Hepatocyte (in vitro differentiated cells): ENCODE results near the gene NBPF9. TPM values are rescaled to one million over a fixed set of nuclear protein-coding genes. Genes with fewer than 3 reads are reported as not detected.
A peak's percentile ranks its signal among the peaks of the same experiment; 100 is the strongest.
"Not testable (repeated sequence)": the region's sequence is repeated elsewhere in the genome, so short reads cannot be mapped to it uniquely, and the experiment has no call there.

ENCODE experiments used
- DNase-seq: peaks from one replicate; pipeline ENCODE4 v3.0.0-alpha.2; 2016; ENCODE audit warnings: low spot score
- H2AFZ ChIP-seq: fragments of 200-600 bp; sonication (generic); 2 replicates; pipeline ENCODE4 v1.6.0; 2016; ENCODE audit warnings: antibody characterized with exemption, mild to moderate bottlenecking
- H3K27ac ChIP-seq: fragments of 200-600 bp; sonication (generic); 2 replicates; pipeline ENCODE4 v1.5.1; 2016; ENCODE audit warnings: mild to moderate bottlenecking
- H3K27me3 ChIP-seq: fragments of 200-600 bp; sonication (generic); 2 replicates; pipeline ENCODE4 v1.6.1; 2016
- H3K36me3 ChIP-seq: fragments of 200-600 bp; sonication (generic); replicated peaks from 2 replicates; pipeline ENCODE4 v1.5.1; 2016; ENCODE audit warnings: low read depth; ENCODE audit not compliant: insufficient read depth
- H3K4me1 ChIP-seq: fragments of 200-600 bp; sonication (generic); 2 replicates; pipeline ENCODE4 v1.5.1; 2016; ENCODE audit warnings: mild to moderate bottlenecking, moderate library complexity; ENCODE audit not compliant: insufficient read depth
- H3K4me2 ChIP-seq: fragments of 200-600 bp; sonication (generic); 2 replicates; pipeline ENCODE4 v1.6.0; 2016
- H3K4me3 ChIP-seq: fragments of 200-600 bp; sonication (generic); 2 replicates; pipeline ENCODE4 v1.5.1; 2016; ENCODE audit warnings: mild to moderate bottlenecking
- H3K79me2 ChIP-seq: fragments of 200-600 bp; sonication (generic); 2 replicates; pipeline ENCODE4 v1.6.0; 2017; ENCODE audit warnings: mild to moderate bottlenecking
- H3K9me2 ChIP-seq: fragments of 200-600 bp; sonication (generic); replicated peaks from 2 replicates; pipeline ENCODE4 v1.6.0; 2017; ENCODE audit warnings: mild to moderate bottlenecking; ENCODE audit not compliant: insufficient read depth
- H3K9me3 ChIP-seq: fragments of 200-600 bp; sonication (generic); 2 replicates; pipeline ENCODE4 v1.5.1; 2016; ENCODE audit warnings: low read depth, mild to moderate bottlenecking
- H4K20me1 ChIP-seq: fragments of 200-600 bp; sonication (generic); 2 replicates; pipeline ENCODE4 v1.6.0; 2016; ENCODE audit warnings: mild to moderate bottlenecking; ENCODE audit not compliant: insufficient read depth, poor library complexity, severe bottlenecking
- WGBS: methylation state at CpG from one replicate; pipeline ENCODE4 v1.1.6; 2016; ENCODE audit warnings: low lambda C conversion rate; ENCODE audit errors: missing lambda C conversion rate; 5-methylcytosine and 5-hydroxymethylcytosine counted together
- polyA plus RNA-seq: library from polyadenylated mRNA; unstranded; fragments of >200 nt; fragmentation: Nextera tagmentation; extraction: Ambion mirVana; gene quantifications from 2 replicates; pipeline ENCODE4 v1.2.1, GENCODE V29; 2016
- total RNA-seq: library from RNA; depleted of rRNA; stranded (reverse); fragments of >200 nt; gene quantifications from 2 replicates; pipeline ENCODE4 v1.2.3, GENCODE V29; 2014

Gene NBPF9
- total and polyA plus RNA-seq, 2 experiments from 2014 or later = 13.3 to 17.0 TPM

- not testable (repeated sequence) for H3K9me3 ChIP-seq, H3K27ac ChIP-seq, H3K4me3 ChIP-seq, H3K4me1 ChIP-seq, H3K36me3 ChIP-seq, H3K79me2 ChIP-seq, H3K9me2 ChIP-seq, H3K27me3 ChIP-seq, H2AFZ ChIP-seq, DNase-seq, H4K20me1 ChIP-seq, H3K4me2 ChIP-seq
- 90% methylated on average over 1 of the region's 2 CpGs for WGBS
Observed at GRCh38 chr1:149110343-149110742, 7.0 kb upstream of the NBPF9 start.

GRCh38 chr1:149102574-149102973 is 777 bp downstream of the NBPF9 start:
- 0% methylated on average over 8 of the region's 16 CpGs for WGBS
- H3K9me2 ChIP-seq, H3K27me3 ChIP-seq, H2AFZ ChIP-seq, H3K9me3 ChIP-seq, H3K79me2 ChIP-seq, H3K4me3 ChIP-seq, H4K20me1 ChIP-seq, H3K36me3 ChIP-seq, DNase-seq, H3K4me1 ChIP-seq: not testable (repeated sequence)
- Histone ChIP-seq H3K4me2 (peak overlapping the region; percentile 72), H3K27ac (peak overlapping the region; percentile 75)

GRCh38 chr1:149098276-149098675 is 5.1 kb downstream of the NBPF9 start:
- not testable (repeated sequence) for H4K20me1 ChIP-seq, H3K4me3 ChIP-seq, DNase-seq, H3K9me2 ChIP-seq, H3K4me1 ChIP-seq, H3K4me2 ChIP-seq, H3K9me3 ChIP-seq, H3K27ac ChIP-seq, H2AFZ ChIP-seq, H3K27me3 ChIP-seq, H3K79me2 ChIP-seq, H3K36me3 ChIP-seq
- 94% methylated on average over 7 of the region's 8 CpGs for WGBS

GRCh38 chr1:149093155-149093554 is 10.2 kb downstream of the NBPF9 start:
- not testable (repeated sequence) for H4K20me1 ChIP-seq, H3K9me3 ChIP-seq, H3K79me2 ChIP-seq, H3K36me3 ChIP-seq, H2AFZ ChIP-seq, H3K9me2 ChIP-seq, H3K4me1 ChIP-seq, H3K4me2 ChIP-seq, H3K4me3 ChIP-seq, H3K27me3 ChIP-seq, DNase-seq
- 28% methylated on average over 6 of the region's 6 CpGs for WGBS
- H3K27ac ChIP-seq = peak overlapping the region; percentile 81

GRCh38 chr1:149075505-149076127 is 27.7 kb downstream of the NBPF9 start:
- not testable (repeated sequence) for H3K9me2 ChIP-seq, H3K9me3 ChIP-seq, H3K79me2 ChIP-seq, H3K4me1 ChIP-seq, DNase-seq, H4K20me1 ChIP-seq, H3K4me3 ChIP-seq, H3K36me3 ChIP-seq, H3K4me2 ChIP-seq, H3K27ac ChIP-seq, H2AFZ ChIP-seq, H3K27me3 ChIP-seq
- 57% methylated on average over 6 of the region's 9 CpGs for WGBS

- H3K4me2 ChIP-seq, H2AFZ ChIP-seq, H3K9me2 ChIP-seq, H3K27ac ChIP-seq, H3K4me1 ChIP-seq, H3K4me3 ChIP-seq, H4K20me1 ChIP-seq, H3K36me3 ChIP-seq, DNase-seq, H3K9me3 ChIP-seq, H3K27me3 ChIP-seq, H3K79me2 ChIP-seq: not testable (repeated sequence)
- 83% methylated on average over 3 of the region's 3 CpGs for WGBS
Observed at GRCh38 chr1:149064611-149065010, 38.7 kb downstream of the NBPF9 start.

GRCh38 chr1:149043056-149043455 is 60.3 kb downstream of the NBPF9 start:
- WGBS = 71% methylated on average over 4 of the region's 4 CpGs

GRCh38 chr1:149033916-149034315 is 69.4 kb downstream of the NBPF9 start:
- no CpG with 5 or more reads among the region's 3 CpGs for WGBS

More at GRCh38 chr1:149043056-149043455, 60.3 kb downstream of the NBPF9 start:
- DNase-seq, H3K27ac ChIP-seq, H3K27me3 ChIP-seq, H2AFZ ChIP-seq, H3K36me3 ChIP-seq, H3K79me2 ChIP-seq, H4K20me1 ChIP-seq, H3K4me1 ChIP-seq, H3K4me3 ChIP-seq, H3K9me2 ChIP-seq, H3K4me2 ChIP-seq, H3K9me3 ChIP-seq: not testable (repeated sequence)

GRCh38 chr1:149024327-149024726 is 79.0 kb downstream of the NBPF9 start:
- not testable (repeated sequence) for H2AFZ ChIP-seq, DNase-seq, H4K20me1 ChIP-seq, H3K9me3 ChIP-seq, H3K27ac ChIP-seq, H3K79me2 ChIP-seq, H3K4me1 ChIP-seq, H3K36me3 ChIP-seq, H3K9me2 ChIP-seq, H3K27me3 ChIP-seq, H3K4me2 ChIP-seq, H3K4me3 ChIP-seq
- WGBS = 29% methylated on average over 1 of the region's 3 CpGs

More at GRCh38 chr1:149033916-149034315, 69.4 kb downstream of the NBPF9 start:
- H3K36me3 ChIP-seq, H3K9me2 ChIP-seq, H3K27me3 ChIP-seq, H3K4me2 ChIP-seq, H2AFZ ChIP-seq, H3K4me3 ChIP-seq, DNase-seq, H3K9me3 ChIP-seq, H3K4me1 ChIP-seq, H3K79me2 ChIP-seq, H3K27ac ChIP-seq, H4K20me1 ChIP-seq: not testable (repeated sequence)
